GM21381 (cell line): Measurements from ENCODE around the gene BET1.
A peak's percentile ranks its signal among the peaks of the same experiment; 100 is the strongest.

Experiments
- ATAC-seq: cut with Tn5 transposase; IDR thresholded peaks from one replicate; pipeline ENCODE4 v1.9.1; 2021; ENCODE audit warnings: mild to moderate bottlenecking, moderate library complexity; ENCODE audit not compliant: unreplicated experiment

Gene BET1

DNA sequence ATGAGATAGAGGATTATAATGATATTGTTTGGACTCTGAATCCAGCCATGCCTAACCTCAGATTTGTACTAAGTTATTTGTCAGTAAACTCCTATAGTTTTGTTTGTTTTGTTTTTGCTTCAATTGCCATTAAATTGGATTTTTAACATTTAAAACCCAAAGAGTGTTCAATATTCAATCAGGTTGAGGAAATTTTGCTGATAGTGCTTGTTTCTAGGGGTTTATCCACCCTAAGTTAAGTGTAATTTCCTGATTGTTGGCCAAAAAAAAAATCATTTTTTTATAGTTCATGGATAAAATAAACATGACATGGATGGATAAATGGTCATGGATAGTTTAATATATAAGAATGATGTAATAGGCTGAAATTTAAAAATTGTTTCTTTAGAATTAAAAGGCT is 11.4 kb upstream of the BET1 start:
- no peak for ATAC-seq

DNA sequence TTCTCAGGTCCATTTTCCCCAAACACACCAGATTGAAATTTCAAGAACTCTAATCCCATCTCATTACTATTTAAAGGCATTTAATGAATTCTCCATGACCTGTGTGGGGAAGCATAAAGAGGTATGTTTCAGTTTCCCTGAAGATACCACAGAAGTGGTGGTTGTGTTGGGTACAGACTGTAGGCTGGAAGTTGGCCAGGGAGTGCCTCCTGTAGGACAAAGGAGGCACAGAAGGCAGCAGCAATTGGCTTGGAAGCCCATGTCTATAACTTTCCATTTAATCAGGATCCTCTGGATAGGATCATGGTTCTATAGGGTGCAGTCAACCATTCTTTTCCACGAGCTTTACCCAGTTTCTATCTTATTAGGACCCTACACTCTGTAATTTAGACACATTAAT is 8.6 kb upstream of the BET1 start:
- ATAC-seq: no peak

DNA sequence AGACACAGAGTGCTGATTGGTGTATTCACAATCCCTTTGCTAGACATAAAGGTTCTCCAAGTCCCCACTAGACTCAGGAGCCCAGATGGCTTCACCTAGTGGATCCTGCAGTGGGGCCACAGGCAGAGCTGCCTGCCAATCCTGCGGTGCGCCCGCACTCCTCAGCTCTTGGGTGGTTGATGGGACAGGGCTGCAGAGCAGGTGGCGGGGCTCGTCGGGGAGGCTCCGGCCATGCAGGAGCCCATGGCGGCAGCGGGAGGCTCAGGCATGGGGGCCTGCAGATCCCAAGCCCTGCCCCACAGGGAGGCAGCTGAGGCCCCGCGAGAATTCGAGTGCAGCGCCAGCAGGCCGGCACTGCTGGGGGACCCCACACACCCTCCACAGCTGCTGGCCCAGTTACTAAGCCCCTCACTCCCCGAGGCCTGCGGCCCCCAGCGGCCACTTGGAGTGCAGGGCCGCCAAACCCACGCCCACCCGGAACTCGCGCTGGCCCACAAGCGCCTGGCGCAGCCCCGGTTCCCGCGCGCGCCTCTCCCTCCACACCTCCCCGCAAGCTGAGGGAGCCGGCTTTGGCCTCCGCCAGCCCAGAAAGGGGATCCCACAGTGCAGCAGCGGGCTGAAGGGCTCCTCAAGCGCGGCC is 7.7 kb upstream of the BET1 start:
- ATAC-seq: no peak

DNA sequence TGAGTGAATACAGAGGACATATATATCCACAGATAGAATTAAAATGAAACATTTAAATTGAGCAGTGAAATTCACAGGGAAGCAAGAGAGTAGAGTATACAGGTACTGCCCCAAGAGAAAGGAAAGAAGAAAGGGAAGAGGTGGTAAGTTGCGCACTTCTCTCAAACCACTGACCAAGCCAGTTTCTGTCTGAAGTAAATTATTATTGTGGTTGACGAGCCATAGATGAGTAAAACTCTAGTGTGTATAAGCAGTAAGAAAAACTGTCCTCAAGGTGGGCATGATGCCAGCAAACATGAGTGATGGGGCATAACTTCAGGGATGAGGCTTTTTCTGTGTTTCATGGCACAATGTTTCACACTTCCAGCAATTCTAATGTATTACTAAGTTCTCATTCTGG is 4.4 kb upstream of the BET1 start:
- ATAC-seq: no peak

DNA sequence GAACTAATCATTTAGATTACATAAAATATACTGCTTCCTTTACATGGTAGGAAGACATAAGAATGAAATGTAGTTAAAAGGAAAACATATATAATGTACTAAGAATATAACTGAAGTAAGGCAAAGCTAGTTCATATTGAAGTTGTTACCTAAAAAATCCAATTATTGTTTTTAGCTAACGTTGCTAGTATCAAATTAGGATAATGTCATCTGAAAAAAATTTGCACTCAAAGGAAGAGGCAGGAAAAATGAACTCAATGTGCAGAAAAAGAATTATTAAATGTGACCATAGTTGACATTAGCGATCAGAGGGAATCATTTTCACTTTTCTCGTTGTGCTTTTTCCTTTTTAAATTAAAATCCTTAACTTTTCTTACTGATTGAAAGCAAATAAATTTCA is 1.6 kb upstream of the BET1 start:
- ATAC-seq: no peak

DNA sequence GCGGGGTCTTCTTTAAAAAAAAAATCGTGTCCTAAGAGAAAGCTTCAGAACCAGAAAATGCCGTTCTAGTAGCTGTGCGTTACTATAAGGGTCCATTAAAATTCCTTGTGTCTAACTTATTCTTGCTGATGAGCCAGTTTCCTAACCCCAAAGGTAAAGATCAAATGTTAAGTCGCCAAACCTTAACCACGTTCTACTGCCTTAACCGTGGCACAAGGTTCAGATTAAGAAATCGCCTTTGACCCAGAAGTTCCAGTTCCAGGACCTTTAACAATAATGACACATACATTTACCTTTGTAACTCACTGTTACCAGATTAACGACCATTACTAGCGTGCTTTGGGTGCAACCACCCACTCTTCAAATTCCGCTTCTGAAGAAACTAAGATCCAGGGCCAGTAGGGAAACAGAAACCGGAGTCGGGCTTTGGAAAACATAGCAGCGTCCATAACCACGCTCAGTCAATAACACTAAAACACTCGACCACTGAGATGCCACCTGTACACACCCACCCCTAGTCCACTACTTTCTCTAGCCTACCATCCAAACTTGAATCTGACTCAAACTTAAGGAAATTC is 620 bp downstream of the BET1 start:
- peak; percentile 29 for ATAC-seq

DNA sequence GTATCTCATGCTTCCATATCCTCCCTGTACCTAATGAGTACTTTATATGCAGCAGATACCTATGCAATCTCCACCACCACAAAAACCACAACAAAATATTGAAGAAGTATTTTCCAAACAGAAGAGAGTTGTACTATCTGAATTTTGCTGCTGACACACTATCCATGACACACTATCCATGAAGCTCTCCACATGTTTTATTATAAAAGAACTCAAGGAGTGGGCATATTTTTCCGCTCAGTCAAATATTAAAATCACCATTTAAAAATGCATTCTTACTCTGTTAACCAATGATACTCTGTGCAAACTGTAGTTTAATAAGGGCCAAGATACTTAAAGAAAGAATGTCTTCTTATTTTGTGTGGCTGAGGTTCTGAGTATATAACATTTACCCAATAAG is 2.8 kb downstream of the BET1 start:
- ATAC-seq: no peak

DNA sequence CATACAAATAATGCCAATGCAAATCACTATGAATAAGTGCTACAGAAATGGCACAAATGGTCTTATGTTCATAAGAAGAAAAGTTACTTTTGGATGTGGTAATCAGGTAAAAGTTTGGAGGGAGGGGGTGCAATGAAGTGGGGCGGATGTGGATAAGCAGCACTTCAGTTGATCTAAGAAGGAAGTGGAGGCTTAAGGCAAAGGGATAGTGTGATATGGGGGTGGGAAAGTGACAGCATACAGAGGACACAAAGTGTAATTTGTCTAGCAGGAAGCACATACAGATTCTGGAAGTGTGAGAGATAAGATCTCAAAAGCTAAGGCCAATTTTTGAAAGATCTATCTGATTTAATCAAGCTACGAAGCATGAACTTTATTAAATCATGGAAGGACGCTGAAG is 6.3 kb downstream of the BET1 start:
- ATAC-seq: no peak

DNA sequence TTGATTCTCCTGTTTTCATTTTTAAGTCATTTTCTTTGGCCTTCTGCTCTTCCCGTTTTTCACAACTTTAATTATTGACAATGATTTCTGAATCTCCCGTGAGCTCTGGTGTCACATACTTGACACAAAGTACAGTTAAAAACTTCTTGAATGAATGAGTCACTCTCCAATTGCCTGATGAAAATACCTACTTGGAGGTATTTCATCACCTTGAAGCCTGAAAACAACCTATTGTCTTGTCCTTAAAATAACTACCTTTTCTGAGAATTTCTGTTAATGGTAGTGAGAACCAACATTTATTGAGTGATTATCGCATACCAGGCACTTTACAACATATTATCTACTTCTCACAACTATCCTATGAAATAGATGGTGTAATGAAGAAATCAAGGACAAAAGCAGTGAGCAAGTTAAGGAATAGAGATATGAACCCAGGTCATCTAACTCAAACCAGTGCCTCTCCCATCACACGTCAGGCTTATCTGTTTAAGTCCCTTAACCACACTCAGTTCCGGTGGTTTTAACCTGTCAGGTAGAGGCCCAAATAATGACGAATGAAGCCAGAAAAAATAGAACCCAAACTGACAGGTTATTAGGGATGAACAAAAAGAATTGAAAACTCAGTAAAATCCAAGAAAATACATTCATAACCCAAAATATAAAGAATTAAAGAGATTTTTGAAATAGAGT is 11.6 kb downstream of the BET1 start:
- ATAC-seq: peak; percentile 74

DNA sequence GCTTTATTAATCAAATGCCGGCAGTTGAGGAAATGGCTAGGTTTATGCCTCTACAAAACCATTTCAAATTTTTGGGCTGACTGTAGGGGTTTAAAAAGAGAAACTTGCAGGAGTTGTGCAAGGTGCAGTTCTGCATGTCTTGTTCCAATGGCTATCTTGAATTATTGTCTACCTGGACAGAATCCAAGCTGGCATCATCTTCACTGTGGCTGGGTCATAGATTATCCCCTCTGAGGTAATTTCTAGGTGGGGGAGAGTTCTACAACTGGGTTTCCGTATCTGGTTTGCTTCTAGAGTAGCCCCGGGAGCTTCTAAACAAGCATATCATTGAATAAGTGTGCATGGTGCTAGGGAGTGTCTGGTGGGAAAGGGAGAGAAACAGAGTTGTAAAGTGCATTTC is 16.9 kb downstream of the BET1 start:
- ATAC-seq: no peak

DNA sequence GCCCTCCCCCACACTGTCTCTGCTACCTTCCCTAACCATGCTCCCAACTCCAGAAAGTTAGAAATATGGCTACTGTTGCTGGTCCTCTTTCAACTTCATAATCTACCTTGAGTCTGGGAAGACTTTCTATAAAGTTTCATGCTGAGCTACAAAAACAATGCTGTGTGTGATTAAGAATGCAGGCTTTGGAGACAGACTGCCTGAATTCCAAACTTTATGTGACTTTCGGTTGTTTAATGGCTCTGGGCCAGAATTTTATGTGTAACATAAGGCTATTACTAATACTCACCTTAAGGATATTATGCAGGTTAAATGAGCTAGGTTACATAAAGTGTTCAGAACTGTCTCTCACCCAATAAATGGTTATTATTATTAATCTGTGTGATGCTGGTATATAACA is 19.1 kb downstream of the BET1 start:
- no peak for ATAC-seq

DNA sequence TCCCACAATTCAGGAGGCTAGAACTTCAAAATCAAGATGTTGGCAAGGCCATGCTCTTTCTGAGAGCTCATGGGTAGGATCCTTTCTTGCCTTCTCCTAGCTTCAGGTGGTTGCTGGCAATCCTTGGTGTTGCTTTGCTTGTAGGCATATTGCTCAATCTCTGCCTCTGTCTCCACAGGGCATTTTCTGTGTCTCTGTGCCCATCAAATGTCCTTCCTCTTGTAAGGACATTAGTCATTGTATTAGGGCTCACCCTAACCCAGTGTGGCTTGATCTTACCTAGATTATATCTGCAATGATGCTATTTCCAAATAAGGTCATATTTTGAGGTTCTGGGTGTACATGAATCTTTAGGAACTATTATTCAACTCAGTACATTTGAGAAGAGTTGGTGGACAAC is 20.1 kb downstream of the BET1 start:
- ATAC-seq: no peak

DNA sequence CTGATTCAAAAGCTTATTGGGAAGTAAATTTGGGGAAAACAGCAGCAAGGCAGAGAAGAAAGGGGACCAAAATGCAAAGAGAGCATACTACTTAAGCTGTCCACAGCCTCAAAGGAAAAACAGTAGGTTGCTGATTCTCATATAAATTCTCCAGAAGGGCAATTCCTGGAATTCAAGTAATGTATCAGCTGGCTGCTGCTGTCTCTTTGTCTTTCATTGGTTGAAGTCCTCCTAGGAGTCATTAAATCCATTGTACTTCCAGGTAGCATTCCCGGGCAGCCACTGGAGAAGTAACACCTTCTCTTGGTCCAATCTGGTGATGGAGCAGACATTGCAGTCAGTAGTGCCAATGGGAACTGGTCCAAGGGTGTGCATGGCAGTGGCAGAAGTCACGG is 22.7 kb downstream of the BET1 start:
- no peak for ATAC-seq

DNA sequence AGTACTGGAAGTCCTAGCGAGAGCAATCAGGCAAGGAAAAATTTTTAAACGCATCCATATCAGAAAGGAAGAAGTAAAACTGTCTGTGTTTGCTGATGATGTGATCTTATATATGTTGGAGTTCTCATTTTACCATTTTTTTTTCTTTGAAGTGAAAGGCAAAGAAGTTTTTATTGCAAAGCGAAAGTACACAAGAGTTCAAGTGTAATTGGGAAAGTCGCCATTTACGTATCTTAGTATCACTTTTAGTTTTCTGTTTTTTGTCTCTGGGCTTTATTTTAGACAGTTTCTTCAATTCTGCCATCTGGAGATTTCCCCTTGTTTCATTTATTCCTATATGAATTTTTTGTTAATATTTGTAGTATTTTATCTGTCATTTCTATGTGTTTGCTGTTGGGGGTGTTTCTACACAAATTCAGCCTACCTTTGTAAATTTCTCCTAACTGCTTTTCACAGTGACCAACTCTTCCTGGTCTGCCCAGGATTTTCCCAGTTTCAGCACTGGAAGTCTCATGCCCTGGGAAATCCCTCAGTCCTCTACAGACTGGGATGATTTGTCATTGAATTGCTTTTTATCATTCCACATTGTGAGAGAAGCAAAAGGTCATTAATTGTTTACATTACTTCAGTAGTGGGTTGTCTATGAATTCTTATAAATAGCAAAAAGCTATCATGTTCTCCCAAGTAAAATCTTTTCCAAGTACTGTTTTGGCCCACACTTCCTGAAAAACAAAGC is 23.2 kb downstream of the BET1 start:
- no peak for ATAC-seq

DNA sequence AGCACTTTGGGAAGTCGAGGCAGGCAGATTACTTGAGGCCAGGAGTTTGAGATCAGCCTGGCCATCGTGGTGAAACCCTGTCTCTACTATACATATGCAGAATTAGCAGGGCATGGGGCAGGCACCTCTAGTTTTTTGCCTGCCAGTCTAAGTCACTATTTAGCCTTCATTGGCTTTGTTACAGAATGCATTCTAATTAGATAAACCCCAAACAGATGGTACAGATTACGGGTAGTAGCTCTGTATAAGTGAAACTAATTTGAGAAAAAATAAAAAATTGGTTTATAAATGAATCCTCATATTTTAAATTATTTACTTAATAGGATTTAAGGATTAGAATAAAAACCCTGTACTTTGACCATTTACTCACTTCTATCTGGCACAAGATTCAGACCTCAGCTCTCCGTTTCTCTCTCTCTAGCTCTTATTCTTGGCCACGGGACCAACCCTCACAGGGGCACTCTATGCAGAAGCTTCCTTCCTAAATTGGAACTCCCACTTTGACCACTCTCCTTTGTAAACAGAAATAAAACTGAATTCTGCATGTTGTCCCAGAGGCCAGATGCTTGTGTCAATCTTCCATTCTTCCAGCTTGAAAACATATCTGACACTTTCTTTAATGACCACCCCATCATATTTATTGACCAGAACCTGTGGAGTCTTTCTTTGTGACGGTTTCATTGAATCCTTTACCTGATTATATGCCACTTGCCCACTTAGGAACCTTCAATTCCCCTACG is 26.8 kb downstream of the BET1 start:
- no peak for ATAC-seq

DNA sequence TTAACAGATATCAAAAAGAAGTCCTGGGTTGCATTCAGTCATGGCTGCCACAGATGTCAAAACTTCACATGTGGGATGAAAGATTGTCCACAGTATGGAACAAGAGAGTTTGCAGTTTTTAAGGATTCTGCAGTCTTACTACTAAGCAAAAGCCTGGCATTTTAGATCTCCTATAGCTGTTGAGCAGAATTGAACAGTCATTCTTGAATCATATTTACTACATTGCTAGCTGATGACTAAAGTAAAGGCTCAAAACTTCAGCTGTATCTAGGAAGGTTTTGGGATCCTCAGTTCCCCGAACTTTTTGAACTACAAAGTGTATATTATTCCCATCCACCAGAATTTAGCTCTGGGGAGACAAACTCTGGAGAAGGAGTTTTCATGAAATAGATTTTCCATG is 31.0 kb downstream of the BET1 start:
- no peak for ATAC-seq

DNA sequence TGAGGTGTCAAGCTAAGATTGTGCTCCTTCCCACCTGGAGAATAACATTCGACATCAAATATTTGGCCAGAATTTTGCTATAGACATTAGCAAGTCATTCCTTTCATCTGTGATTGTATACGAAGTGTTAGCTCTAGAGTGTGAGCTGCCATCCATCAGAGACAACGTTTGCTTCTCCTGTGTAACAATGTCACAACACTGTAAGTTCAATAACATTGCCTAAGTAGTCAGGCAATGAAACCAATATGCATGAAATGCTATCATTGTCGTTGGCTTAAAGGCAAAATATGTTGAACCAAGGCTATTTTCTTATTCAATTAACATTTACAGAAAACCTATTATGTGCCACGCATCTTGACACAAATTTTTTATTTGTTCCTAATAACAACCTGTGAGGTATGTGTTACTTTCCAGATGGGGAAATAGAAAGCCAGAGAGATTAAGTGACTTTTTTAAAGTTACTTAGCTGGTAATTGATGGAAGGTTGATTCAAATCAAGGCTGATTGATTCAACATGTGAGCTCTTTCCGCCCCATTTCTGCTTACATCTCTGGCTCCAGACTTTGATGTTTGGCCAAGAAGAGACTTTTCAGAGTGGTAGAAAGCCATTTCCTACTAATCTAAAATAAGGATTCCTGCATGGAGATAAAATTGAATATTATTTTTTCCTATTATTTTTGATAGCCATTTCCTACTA is 32.0 kb downstream of the BET1 start:
- ATAC-seq: no peak

DNA sequence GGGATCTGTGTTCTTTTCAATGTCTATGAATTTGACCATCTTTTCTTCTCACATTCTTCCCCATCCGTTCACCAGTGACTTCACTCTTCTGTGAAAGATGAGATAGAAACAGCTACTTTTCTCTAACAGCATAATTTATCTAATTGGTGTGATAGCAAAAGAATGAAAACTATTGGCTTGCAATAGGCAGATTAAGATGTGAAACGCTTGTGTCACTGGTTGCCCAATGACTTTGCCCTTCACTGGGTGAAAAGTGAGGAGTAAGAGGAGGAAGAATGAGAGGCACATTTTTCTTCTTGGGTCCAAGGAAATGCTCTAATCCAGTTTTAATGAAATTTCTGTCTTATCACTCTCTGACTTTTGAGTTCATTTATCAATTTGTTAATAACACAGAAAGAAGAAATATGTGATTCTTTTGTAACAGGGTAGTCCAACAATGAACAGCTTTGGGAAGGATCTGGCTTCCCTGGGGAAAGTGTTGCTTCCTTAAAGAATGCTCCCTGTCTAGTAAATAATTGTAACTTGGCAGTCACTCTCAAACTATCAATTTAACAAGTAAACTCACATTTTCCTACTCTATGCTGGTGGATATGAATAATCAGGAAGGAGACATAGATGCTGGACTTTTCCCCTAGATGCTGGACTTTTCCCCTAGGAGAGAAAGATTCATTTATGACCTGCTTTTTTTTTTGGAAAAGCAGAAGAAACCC is 35.1 kb downstream of the BET1 start:
- ATAC-seq: no peak

DNA sequence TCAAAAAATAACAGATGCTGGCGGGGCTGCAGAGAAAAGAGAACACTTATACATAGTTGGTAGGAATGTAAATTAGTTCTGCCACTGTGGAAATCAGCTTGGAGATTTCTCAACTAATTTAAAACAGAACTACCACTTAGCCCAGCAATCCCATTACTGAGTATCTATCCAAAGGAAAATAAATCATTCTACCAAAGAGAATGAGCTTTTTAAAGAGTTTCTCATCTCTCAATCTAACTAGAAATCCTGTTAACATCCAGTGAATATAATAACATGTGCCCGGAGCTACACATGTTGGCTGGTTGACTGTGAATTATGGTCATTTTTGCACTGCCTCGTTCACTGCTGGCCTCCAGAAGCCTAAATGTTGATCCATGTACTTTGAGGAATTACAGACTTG is 39.3 kb downstream of the BET1 start:
- no peak for ATAC-seq

DNA sequence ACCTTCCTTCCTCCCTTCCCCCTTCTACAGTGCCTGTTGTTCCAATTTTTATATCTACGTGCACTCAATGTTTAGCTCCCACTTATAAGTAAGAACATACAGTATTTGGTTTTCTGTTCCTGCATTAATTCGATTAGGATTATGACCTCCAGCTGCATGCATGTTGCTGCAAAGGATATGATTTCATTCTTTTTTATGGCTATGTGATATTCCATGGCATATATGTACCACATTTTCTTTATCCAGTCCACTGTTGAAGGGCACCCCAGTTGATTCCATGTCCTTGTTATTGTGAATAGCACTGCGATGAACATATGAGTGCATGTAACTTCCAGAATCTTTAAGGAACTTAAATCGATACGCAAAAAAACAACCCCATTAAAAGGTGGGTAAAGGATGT is 39.9 kb downstream of the BET1 start:
- ATAC-seq: no peak
